BJ (cell line): ENCODE results near the gene OTX1. TPM values are rescaled to one million over a fixed set of nuclear protein-coding genes. Genes with fewer than 3 reads are reported as not detected.

Source experiments
- CTCF ChIA-PET: fragments of 350-600 bp; formaldehyde crosslinking; extraction: SDS; loops from one replicate; lab custom pipeline; 2021; ENCODE audit warnings: antibody characterized with exemption, inconsistent platforms; lab: Yijun Ruan, JAX
- POLR2A ChIA-PET: fragments of 300-600 bp; sonication (Branson Sonifier 250); formaldehyde crosslinking; extraction: SDS; loops from one replicate; lab custom pipeline; 2021; ENCODE audit warnings: antibody characterized with exemption; lab: Charles Lee
- DNase-seq: peaks from one replicate; pipeline ENCODE4 v3.0.0-alpha.2; 2011; ENCODE audit warnings: low read depth
- H3K27me3 ChIP-seq: 2 replicates; pipeline ENCODE4 v1.6.0; 2011; ENCODE audit warnings: low read length; ENCODE audit not compliant: control insufficient read depth, insufficient read depth
- H3K36me3 ChIP-seq: 2 replicates; pipeline ENCODE4 v1.5.1; 2011; ENCODE audit warnings: low read length; ENCODE audit not compliant: control insufficient read depth, insufficient read depth
- H3K4me3 ChIP-seq: 2 replicates; pipeline ENCODE4 v1.5.1; 2011; ENCODE audit warnings: low read depth, mild to moderate bottlenecking, control low read depth, low read length
- CTCF ChIP-seq: IDR thresholded peaks from 2 replicates; pipeline ENCODE4 v1.5.1; 2011; ENCODE audit warnings: low read depth, mild to moderate bottlenecking, control low read depth, inconsistent platforms, low read length, moderate library complexity; ENCODE audit not compliant: insufficient read depth
- polyA plus RNA-seq: library from polyadenylated mRNA; depleted of rRNA; stranded (reverse); fragments of >200 nt; gene quantifications from 2 replicates; pipeline ENCODE4 v1.2.3, GENCODE V29; 2011

The OTX1 gene
- polyA plus RNA-seq, 1 experiment, result not detected

- TF ChIP-seq CTCF, result no peak
- ChIA-PET CTCF (no interaction called here), POLR2A (no interaction called here)
- no peak for DNase-seq
- Histone ChIP-seq H3K27me3 (peaks cover 56% of the 10 kb centered on the region), H3K36me3 (no peaks in the 10 kb centered on the region), H3K4me3 (no peak overlapping the region)
These were observed 8.5 kb downstream of the OTX1 start for GRCh38 chr2:63058921-63059792.

- CTCF ChIA-PET, result no interaction called here
- H3K27me3 ChIP-seq, result peaks cover 49% of the 10 kb centered on the region
- DNase-seq, result no peak
- no peaks in the 10 kb centered on the region for H3K36me3 ChIP-seq
- H3K4me3 ChIP-seq, result no peak overlapping the region
- POLR2A ChIA-PET, result interaction anchor here (0.6 kb wide), 2 partner anchors 363 to 438 kb away, joined by 5 read pairs; no protein-coding TSS in a partner anchor
- TF ChIP-seq CTCF, result no peak
These were observed 9.3 kb downstream of the OTX1 start for GRCh38 chr2:63059793-63060471.

GRCh38 chr2:63060472-63060991, 9.9 kb downstream of the OTX1 start:
- Histone ChIP-seq H3K36me3 (no peaks in the 10 kb centered on the region), H3K4me3 (no peak overlapping the region), H3K27me3 (peaks cover 44% of the 10 kb centered on the region)
- ChIA-PET CTCF (no interaction called here), POLR2A (interaction anchor here (0.6 kb wide), 2 partner anchors 363 to 437 kb away, joined by 5 read pairs; no protein-coding TSS in a partner anchor)
- no peak for DNase-seq
- no peak for TF ChIP-seq CTCF

GRCh38 chr2:63064197-63064596, 13.6 kb downstream of the OTX1 start:
- no peak for TF ChIP-seq CTCF
- no peak for DNase-seq
- Histone ChIP-seq H3K4me3 (no peak overlapping the region), H3K36me3 (no peaks in the 10 kb centered on the region), H3K27me3 (peaks cover 21% of the 10 kb centered on the region)
- ChIA-PET CTCF (no interaction called here), POLR2A (no interaction called here)

GRCh38 chr2:63064661-63065060, 14.0 kb downstream of the OTX1 start:
- no peak for DNase-seq
- Histone ChIP-seq H3K36me3 (no peaks in the 10 kb centered on the region), H3K27me3 (peaks cover 20% of the 10 kb centered on the region), H3K4me3 (no peak overlapping the region)
- CTCF ChIA-PET, result no interaction called here
- TF ChIP-seq CTCF, result no peak
- POLR2A ChIA-PET, result no interaction called here
